ENCODE data around the gene ANXA4. TPM values are rescaled to one million over a fixed set of nuclear protein-coding genes. Genes with fewer than 3 reads are reported as not detected.

The ANXA4 gene
- polyA plus RNA-seq, 2 of the 4 experiments (the other 2 are of a cell fraction), result 341 to 554 TPM

GRCh38 chr2:69816923-69817542 is 75.1 kb downstream of the ANXA4 start:
- FAIRE-seq (peak; percentile 95), ATAC-seq (peak; percentile 66 to 74; a peak in 5 of 6 replicates), DNase-seq (ENCODE audit: low read depth in 1 of 2, low spot score in 1 of 2) (peak; percentile 78 to 93)
- peak overlapping the region; percentile 10; the same call in 2 of the 3 replicates for H3K4me2 ChIP-seq
- peaks cover 27% of the 10 kb centered on the region for H3K4me1 ChIP-seq
- POLR2A ChIA-PET, result interaction anchor here (0.6 to 2.1 kb wide), 5 partner anchors 10 to 92 kb away, joined by 3 to 19 read pairs (median 6); partner anchors contain the start of gene ANXA4
- no peak overlapping the region for H3K4me3 ChIP-seq
- no peak for TF ChIP-seq PBX3 (IDR thresholded peaks at IDR 0.05)
- TF ChIP-seq, protein P1, sequence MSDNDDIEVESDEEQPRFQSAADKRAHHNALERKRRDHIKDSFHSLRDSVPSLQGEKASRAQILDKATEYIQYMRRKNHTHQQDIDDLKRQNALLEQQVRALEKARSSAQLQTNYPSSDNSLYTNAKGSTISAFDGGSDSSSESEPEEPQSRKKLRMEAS (IDR thresholded peaks at IDR 0.05), result peak; percentile 25; the same call in 1 of the 2 replicates
- 0 out of 2 replicates have a peak, but pooled peaks have one; percentile 24 for TF ChIP-seq MYC (IDR thresholded peaks at IDR 0.05; ENCODE audit: borderline replicate concordance, low read length)
- peak; percentile 35 for TF ChIP-seq CHD2 (IDR thresholded peaks at IDR 0.05; ENCODE audit: low read length, partially characterized antibody)
- peak; percentile 99 for TF ChIP-seq MAFK (IDR thresholded peaks at IDR 0.05; ENCODE audit: partially characterized antibody)
- no peak for TF ChIP-seq FOSL2 (IDR thresholded peaks at IDR 0.05)
- peak; percentile 75 for TF ChIP-seq FOSL2 (CRISPR knock-in tag; IDR thresholded peaks at IDR 0.05)
- TF ChIP-seq, protein P2, sequence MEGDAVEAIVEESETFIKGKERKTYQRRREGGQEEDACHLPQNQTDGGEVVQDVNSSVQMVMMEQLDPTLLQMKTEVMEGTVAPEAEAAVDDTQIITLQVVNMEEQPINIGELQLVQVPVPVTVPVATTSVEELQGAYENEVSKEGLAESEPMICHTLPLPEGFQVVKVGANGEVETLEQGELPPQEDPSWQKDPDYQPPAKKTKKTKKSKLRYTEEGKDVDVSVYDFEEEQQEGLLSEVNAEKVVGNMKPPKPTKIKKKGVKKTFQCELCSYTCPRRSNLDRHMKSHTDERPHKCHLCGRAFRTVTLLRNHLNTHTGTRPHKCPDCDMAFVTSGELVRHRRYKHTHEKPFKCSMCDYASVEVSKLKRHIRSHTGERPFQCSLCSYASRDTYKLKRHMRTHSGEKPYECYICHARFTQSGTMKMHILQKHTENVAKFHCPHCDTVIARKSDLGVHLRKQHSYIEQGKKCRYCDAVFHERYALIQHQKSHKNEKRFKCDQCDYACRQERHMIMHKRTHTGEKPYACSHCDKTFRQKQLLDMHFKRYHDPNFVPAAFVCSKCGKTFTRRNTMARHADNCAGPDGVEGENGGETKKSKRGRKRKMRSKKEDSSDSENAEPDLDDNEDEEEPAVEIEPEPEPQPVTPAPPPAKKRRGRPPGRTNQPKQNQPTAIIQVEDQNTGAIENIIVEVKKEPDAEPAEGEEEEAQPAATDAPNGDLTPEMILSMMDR (IDR thresholded peaks at IDR 0.05), result peak; percentile 97
- TF ChIP-seq CEBPB (IDR thresholded peaks at IDR 0.05), result peak; percentile 26 to 69; a peak in 3 of 4 replicates
- TF ChIP-seq RAD21 (conservative IDR thresholded peaks at IDR 0.05 in 1 of 2, IDR thresholded peaks at IDR 0.05 in 1 of 2), result peak; percentile 88 to 93
- TF ChIP-seq HOXB5 (CRISPR knock-in tag; IDR thresholded peaks at IDR 0.05), result no peak
- TF ChIP-seq ZFP36 (IDR thresholded peaks at IDR 0.05; ENCODE audit: borderline replicate concordance, partially characterized antibody), result no peak
- peak; percentile 98 for TF ChIP-seq SMC3 (IDR thresholded peaks at IDR 0.05)
- TF ChIP-seq HOXA7 (CRISPR knock-in tag; IDR thresholded peaks at IDR 0.05), result 0 out of 2 replicates have a peak, but pooled peaks have one; percentile 16
- peak overlapping the region; percentile 43 to 45; a peak in 5 of 6 replicates for H3K27ac ChIP-seq
- CTCF ChIA-PET, result interaction anchor here (0.6 to 17.1 kb wide), 53 partner anchors 8 to 404 kb away, joined by 3 to 407 read pairs (median 4); partner anchors contain the start of genes ANXA4 and SNRNP27
- H3K9me3 ChIP-seq, result no peaks in the 10 kb centered on the region
- 25% methylated on average over 3 of the region's 3 CpGs for WGBS (ENCODE audit: missing lambda C conversion rate)

DNA sequence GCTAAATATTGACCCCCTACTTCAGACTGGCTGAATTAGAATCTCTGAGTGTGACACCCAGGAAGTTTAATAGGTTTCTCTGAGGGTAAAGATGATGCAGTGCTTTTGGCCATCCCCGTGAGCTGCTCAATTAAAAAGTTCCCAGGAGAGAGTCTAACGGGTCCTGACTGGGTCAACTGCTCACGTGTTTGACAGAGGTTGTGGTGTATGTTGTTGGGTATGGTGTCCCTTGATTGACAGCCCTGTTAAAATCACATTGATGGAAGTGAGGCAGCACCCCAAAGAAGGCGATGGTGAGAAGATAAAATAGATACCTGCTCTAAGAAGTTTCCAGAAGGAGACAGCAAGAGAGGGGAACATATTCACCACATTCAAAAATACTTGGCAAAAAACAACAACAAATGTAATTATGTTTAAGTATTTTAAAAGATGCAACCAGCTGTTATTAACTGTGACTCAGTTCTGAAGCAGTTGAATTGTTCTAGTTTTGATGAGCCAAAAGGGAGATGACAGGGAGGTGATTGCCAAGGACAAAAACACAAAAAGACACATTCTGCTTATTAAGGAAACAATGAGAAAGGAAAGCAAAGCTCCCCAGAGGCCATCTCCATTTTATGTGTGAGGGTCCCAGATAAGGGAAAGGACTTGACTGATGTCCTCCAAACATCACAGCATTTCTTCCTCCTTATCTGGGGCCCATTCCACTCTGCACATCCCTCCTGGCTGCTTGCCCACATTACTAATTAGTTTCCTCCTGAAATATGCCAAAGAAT is 76.0 kb downstream of the ANXA4 start:
- TF ChIP-seq RNF2 (IDR thresholded peaks at IDR 0.05; ENCODE audit: borderline replicate concordance, low read depth) (no peak), PBX3 (IDR thresholded peaks at IDR 0.05) (no peak), SMC3 (IDR thresholded peaks at IDR 0.05) (no peak), EHF (CRISPR knock-in tag; IDR thresholded peaks at IDR 0.05) (no peak), EHMT2 (IDR thresholded peaks at IDR 0.05; ENCODE audit: low read depth) (no peak), MYC (IDR thresholded peaks at IDR 0.05; ENCODE audit: borderline replicate concordance, low read length) (no peak), CHD2 (IDR thresholded peaks at IDR 0.05; ENCODE audit: low read length, partially characterized antibody) (no peak), PHF8 (IDR thresholded peaks at IDR 0.05; ENCODE audit: borderline replicate concordance, low read depth) (no peak), HES2 (IDR thresholded peaks at IDR 0.05) (no peak), NFE2L2 (conservative IDR thresholded peaks at IDR 0.05; ENCODE audit: low read length) (no peak), JUNB (IDR thresholded peaks at IDR 0.05) (no peak), HMGXB4 (CRISPR knock-in tag; IDR thresholded peaks at IDR 0.05; ENCODE audit: borderline replicate concordance) (no peak)
- DNase-seq (ENCODE audit: low read depth in 1 of 2, low spot score in 1 of 2), result no peak
- H3K4me3 ChIP-seq, result no peak overlapping the region
- no peak overlapping the region for H3K4me2 ChIP-seq
- no peaks in the 10 kb centered on the region for H3K9me3 ChIP-seq
- ChIA-PET POLR2A (interaction anchor here (0.6 to 1.9 kb wide), 3 partner anchors 62 to 93 kb away, joined by 3 to 8 read pairs (median 5); partner anchors contain the start of gene ANXA4), CTCF (interaction anchor here (0.6 to 17.1 kb wide), 26 partner anchors 9 to 264 kb away, joined by 3 to 407 read pairs (median 20); partner anchors contain the start of gene ANXA4)
- H3K27ac ChIP-seq, result peak overlapping the region; percentile 20 to 43; a peak in 5 of 6 replicates
- peaks cover 27% of the 10 kb centered on the region for H3K4me1 ChIP-seq
- WGBS (ENCODE audit: missing lambda C conversion rate), result 85% methylated on average over 4 of the region's 4 CpGs
- no peak for FAIRE-seq
- ATAC-seq, result no peak

All from A549 (cell line).